Ishikawa (cell line): ENCODE measurements around the gene ITGAX.

Source experiments
- CEBPB ChIP-seq: IDR thresholded peaks from 2 replicates; pipeline ENCODE4 v1.6.1; 2012
- EGR1 ChIP-seq: IDR thresholded peaks from 2 replicates; pipeline ENCODE4 v1.6.1; 2012
- EP300 ChIP-seq: IDR thresholded peaks from 2 replicates; pipeline ENCODE4 v1.6.1; 2012; ENCODE audit warnings: borderline replicate concordance
- MAX ChIP-seq: IDR thresholded peaks from 2 replicates; pipeline ENCODE4 v1.6.1; 2012
- RAD21 ChIP-seq: IDR thresholded peaks from 2 replicates; pipeline ENCODE4 v1.6.1; 2012; ENCODE audit warnings: low read depth
- TAF1 ChIP-seq: IDR thresholded peaks from 2 replicates; pipeline ENCODE4 v1.6.1; 2012; ENCODE audit warnings: low read depth, mild to moderate bottlenecking

GRCh38 chr16:31393056-31393455 lies 38.1 kb downstream of the ITGAX start, which contains the start of gene ITGAD:
- no peak for TF ChIP-seq EGR1
- TF ChIP-seq MAX = no peak
- no peak for TF ChIP-seq TAF1
- no peak for TF ChIP-seq EP300
- TF ChIP-seq CEBPB = no peak
- TF ChIP-seq RAD21 = no peak
